RWPE2 (cell line): Measurements from ENCODE around the gene HOXC11.

Source experiments
- ATAC-seq: fragments of 200-7000 bp; cut with Tn5 transposase; 3 replicates; pipeline ENCODE4 v1.9.1; 2021; ENCODE audit warnings: low read depth
- DNase-seq: peaks from one replicate; pipeline ENCODE4 v3.0.0-alpha.2; 2020; ENCODE audit warnings: low spot score
- H3K27ac ChIP-seq: fragments of 450-650 bp; 2 replicates; pipeline ENCODE4 v1.5.1; 2017; ENCODE audit warnings: mild to moderate bottlenecking; ENCODE audit not compliant: poor library complexity, severe bottlenecking
- H3K27me3 ChIP-seq: fragments of 250-450 bp; sonication (Bioruptor Pico); 2 replicates; pipeline ENCODE4 v1.5.1; 2021; ENCODE audit warnings: mild to moderate bottlenecking, moderate library complexity; ENCODE audit not compliant: insufficient read depth, poor library complexity, severe bottlenecking
- H3K36me3 ChIP-seq: fragments of 250-450 bp; sonication (Bioruptor Pico); 2 replicates; pipeline ENCODE4 v1.5.1; 2020; ENCODE audit warnings: low read depth, mild to moderate bottlenecking, moderate library complexity
- H3K4me1 ChIP-seq: fragments of 250-450 bp; sonication (Bioruptor Pico); 2 replicates; pipeline ENCODE4 v1.5.1; 2021; ENCODE audit warnings: mild to moderate bottlenecking, moderate library complexity; ENCODE audit not compliant: insufficient read depth, poor library complexity, severe bottlenecking
- H3K4me3 ChIP-seq: fragments of 250-450 bp; sonication (Bioruptor Pico); 2 replicates; pipeline ENCODE4 v1.5.1; 2021; ENCODE audit warnings: mild to moderate bottlenecking, moderate library complexity; ENCODE audit not compliant: severe bottlenecking
- H3K9me3 ChIP-seq: fragments of 250-450 bp; sonication (Bioruptor Pico); 2 replicates; pipeline ENCODE4 v1.5.1; 2021; ENCODE audit warnings: mild to moderate bottlenecking, moderate library complexity; ENCODE audit not compliant: severe bottlenecking
- CTCF ChIP-seq: fragments of 450-650 bp; IDR thresholded peaks from one replicate; pipeline ENCODE4 v1.5.1; 2017; ENCODE audit warnings: mild to moderate bottlenecking, moderate library complexity; ENCODE audit not compliant: poor library complexity, severe bottlenecking

Gene HOXC11

GRCh38 chr12:53982648-53983567, 10.0 kb downstream of the HOXC11 start:
- DNase-seq: no peak
- no peaks in the 10 kb centered on the region for H3K36me3 ChIP-seq
- H3K9me3 ChIP-seq: no peaks in the 10 kb centered on the region
- peaks cover 4% of the 10 kb centered on the region for H3K4me1 ChIP-seq
- TF ChIP-seq CTCF: no peak
- no peak overlapping the region for H3K27ac ChIP-seq
- ATAC-seq: no peak
- H3K27me3 ChIP-seq: peaks cover 90% of the 10 kb centered on the region
- H3K4me3 ChIP-seq: no peak overlapping the region

GRCh38 chr12:53983568-53983949, 10.6 kb downstream of the HOXC11 start:
- no peak overlapping the region for H3K4me3 ChIP-seq
- peaks cover 93% of the 10 kb centered on the region for H3K27me3 ChIP-seq
- no peak for DNase-seq
- H3K27ac ChIP-seq: no peak overlapping the region
- H3K9me3 ChIP-seq: no peaks in the 10 kb centered on the region
- peaks cover 4% of the 10 kb centered on the region for H3K4me1 ChIP-seq
- TF ChIP-seq CTCF: no peak
- ATAC-seq: no peak
- H3K36me3 ChIP-seq: no peaks in the 10 kb centered on the region

- no peak overlapping the region for H3K27ac ChIP-seq
- ATAC-seq (no peak), DNase-seq (no peak)
- peaks cover 93% of the 10 kb centered on the region for H3K27me3 ChIP-seq
- H3K9me3 ChIP-seq: no peaks in the 10 kb centered on the region
- no peaks in the 10 kb centered on the region for H3K4me1 ChIP-seq
- no peaks in the 10 kb centered on the region for H3K36me3 ChIP-seq
- H3K4me3 ChIP-seq: no peak overlapping the region
- TF ChIP-seq CTCF: no peak
Measured at GRCh38 chr12:53983950-53984572, 11.1 kb downstream of the HOXC11 start.

- H3K27ac ChIP-seq: no peak within 1 kb of the TSS
Measured at GRCh38 chr12:53984901-53985691, 12.2 kb downstream of the HOXC11 start, which contains the start of gene HOXC10. HOXC10 (plus strand) TSS chr12:53985146; CDS start chr12:53985260, 114 bp downstream.

More at GRCh38 chr12:53984901-53985691, 12.2 kb downstream of the HOXC11 start, which contains the start of gene HOXC10:
- DNase-seq: peak; percentile 88
- no peaks in the 10 kb centered on the region for H3K9me3 ChIP-seq
- H3K4me3 ChIP-seq: peak within 1 kb of the TSS; percentile 20
- TF ChIP-seq CTCF: peak; percentile 78
- H3K4me1 ChIP-seq: peaks cover 6% of the 10 kb centered on the region
- no peaks in the 10 kb centered on the region for H3K36me3 ChIP-seq
- H3K27me3 ChIP-seq: peaks cover 93% of the 10 kb centered on the region
- ATAC-seq: peak; percentile 57
